SK-N-MC (cell line): ENCODE measurements around the gene KRTAP22-1.

Experiments
- DNase-seq: peaks from one replicate; pipeline ENCODE4 v3.0.0-alpha.2; 2011; ENCODE audit warnings: low read depth, low spot score
- H3K27ac ChIP-seq: fragments of 200-600 bp; sonication (generic); 2 replicates; pipeline ENCODE4 v1.5.1; 2016; ENCODE audit warnings: mixed run types
- H3K36me3 ChIP-seq: fragments of 200-600 bp; sonication (generic); 2 replicates; pipeline ENCODE4 v1.6.1; 2017; ENCODE audit warnings: antibody characterized with exemption, low read length, mixed read lengths; ENCODE audit not compliant: insufficient read depth
- H3K4me3 ChIP-seq: fragments of 200-600 bp; sonication (generic); 2 replicates; pipeline ENCODE4 v1.5.1; 2016
- H3K9ac ChIP-seq: fragments of 200-600 bp; sonication (generic); 2 replicates; pipeline ENCODE4 v1.8.0; 2017; ENCODE audit warnings: mixed run types, mixed read lengths; ENCODE audit not compliant: insufficient read length
- H3K9me3 ChIP-seq: fragments of 200-600 bp; sonication (generic); 2 replicates; pipeline ENCODE4 v1.6.1; 2017; ENCODE audit warnings: low read depth, mild to moderate bottlenecking, antibody characterized with exemption, low read length, moderate library complexity, mixed read lengths
- EZH2 ChIP-seq: fragments of 200-600 bp; sonication (generic); IDR thresholded peaks from one replicate; pipeline ENCODE4 v1.6.1; 2017; ENCODE audit warnings: antibody characterized with exemption
- FOXP2 ChIP-seq: optimal IDR thresholded peaks from 2 replicates; pipeline ENCODE3; 2011; ENCODE audit warnings: mild to moderate bottlenecking, moderate library complexity; ENCODE audit not compliant: insufficient read depth; ENCODE audit errors: extremely low read length, control extremely low read depth
- POLR2AphosphoS5 ChIP-seq: IDR thresholded peaks from 2 replicates; pipeline ENCODE4 v1.6.1; 2012; ENCODE audit warnings: mild to moderate bottlenecking, low read depth, low read length, borderline replicate concordance

KRTAP22-1 gene

DNA sequence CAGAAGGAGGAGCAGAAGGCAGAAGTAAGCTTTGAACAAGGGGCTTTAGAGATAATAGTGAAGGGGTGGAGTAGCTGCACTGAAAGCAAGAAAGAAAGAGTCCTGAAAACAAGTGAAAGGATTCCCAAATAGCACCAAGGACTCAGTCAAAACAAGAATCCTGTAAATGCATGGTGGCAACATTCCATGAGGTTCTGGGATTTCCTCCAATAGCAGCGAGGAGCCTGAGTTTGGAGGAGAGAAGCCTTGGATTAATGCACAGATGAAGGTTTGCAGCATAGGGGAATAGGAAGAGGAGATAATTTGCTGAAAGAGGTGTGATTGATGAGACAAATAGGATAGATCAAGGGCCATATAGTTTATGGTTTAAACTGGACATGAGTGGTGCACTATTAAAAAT is 21.5 kb upstream of the KRTAP22-1 start:
- H3K9me3 ChIP-seq, result no peaks in the 10 kb centered on the region
- no peak overlapping the region for H3K9ac ChIP-seq
- H3K36me3 ChIP-seq, result no peaks in the 10 kb centered on the region
- TF ChIP-seq POLR2AphosphoS5, result no peak
- no peak for TF ChIP-seq EZH2
- TF ChIP-seq FOXP2, result no peak
- DNase-seq, result no peak
- H3K4me3 ChIP-seq, result no peak overlapping the region
- H3K27ac ChIP-seq, result no peak overlapping the region

GRCh38 chr21:30580132-30580531 is 20.8 kb upstream of the KRTAP22-1 start:
- no peak overlapping the region for H3K27ac ChIP-seq
- H3K9me3 ChIP-seq, result no peaks in the 10 kb centered on the region
- H3K4me3 ChIP-seq, result no peak overlapping the region
- TF ChIP-seq FOXP2 (no peak), POLR2AphosphoS5 (no peak), EZH2 (no peak)
- H3K36me3 ChIP-seq, result no peaks in the 10 kb centered on the region
- DNase-seq, result no peak
- no peak overlapping the region for H3K9ac ChIP-seq

GRCh38 chr21:30582870-30583269 is 18.0 kb upstream of the KRTAP22-1 start:
- Histone ChIP-seq H3K27ac (no peak overlapping the region), H3K9ac (no peak overlapping the region), H3K9me3 (no peaks in the 10 kb centered on the region), H3K36me3 (no peaks in the 10 kb centered on the region), H3K4me3 (no peak overlapping the region)
- no peak for DNase-seq
- TF ChIP-seq POLR2AphosphoS5 (no peak), EZH2 (no peak), FOXP2 (no peak)

GRCh38 chr21:30590297-30590696 is 10.6 kb upstream of the KRTAP22-1 start, which contains the start of gene KRTAP22-2:
KRTAP22-2 (minus strand) TSS chr21:30590397.
- TF ChIP-seq FOXP2 (no peak), EZH2 (no peak), POLR2AphosphoS5 (no peak)
- H3K27ac ChIP-seq, result no peak within 1 kb of the TSS
- H3K9ac ChIP-seq, result no peak within 1 kb of the TSS

DNA sequence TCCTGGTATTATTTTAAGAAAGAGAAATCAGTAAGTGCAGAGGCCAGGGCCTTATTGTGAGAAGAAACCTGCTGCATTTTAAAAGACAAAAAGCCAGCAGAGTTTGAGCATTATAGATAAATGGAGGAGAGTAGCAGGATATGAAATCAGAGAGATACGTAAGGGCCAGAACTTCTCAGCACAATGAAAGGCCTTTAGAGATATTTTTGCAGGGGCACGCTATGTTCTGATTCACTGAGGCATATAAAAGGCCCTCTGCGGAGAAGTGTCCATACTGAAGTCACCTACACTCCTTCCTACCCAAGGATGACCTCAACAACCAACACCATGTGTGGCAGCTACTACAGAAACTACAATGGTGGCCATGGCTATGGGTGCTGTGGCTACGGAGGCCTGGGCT is 8.7 kb upstream of the KRTAP22-1 start, which contains the start of gene KRTAP6-3:
TSS of gene KRTAP6-3 (plus strand) at position 301 of the 400 bp plus-strand sequence. CDS start at position 307, 6 bp downstream.
- no peak for DNase-seq
- H3K4me3 ChIP-seq, result no peak within 1 kb of the TSS
- no peaks in the 10 kb centered on the region for H3K9me3 ChIP-seq
- TF ChIP-seq POLR2AphosphoS5 (no peak), FOXP2 (no peak), EZH2 (no peak)
- no peak within 1 kb of the TSS for H3K9ac ChIP-seq
- H3K27ac ChIP-seq, result no peak within 1 kb of the TSS
- no peaks in the 10 kb centered on the region for H3K36me3 ChIP-seq

More at GRCh38 chr21:30590297-30590696, 10.6 kb upstream of the KRTAP22-1 start, which contains the start of gene KRTAP22-2:
- H3K36me3 ChIP-seq, result no peaks in the 10 kb centered on the region
- no peak for DNase-seq
- no peak within 1 kb of the TSS for H3K4me3 ChIP-seq
- H3K9me3 ChIP-seq, result no peaks in the 10 kb centered on the region

GRCh38 chr21:30598802-30599201 is 2.1 kb upstream of the KRTAP22-1 start, which contains the start of gene KRTAP6-2:
KRTAP6-2 (minus strand) TSS chr21:30598902; CDS start chr21:30598874, 28 bp downstream.
- DNase-seq, result no peak
- TF ChIP-seq POLR2AphosphoS5 (no peak), EZH2 (no peak)
- H3K4me3 ChIP-seq, result no peak within 1 kb of the TSS
- no peak within 1 kb of the TSS for H3K27ac ChIP-seq
- no peaks in the 10 kb centered on the region for H3K9me3 ChIP-seq
- no peak within 1 kb of the TSS for H3K9ac ChIP-seq
- no peaks in the 10 kb centered on the region for H3K36me3 ChIP-seq

DNA sequence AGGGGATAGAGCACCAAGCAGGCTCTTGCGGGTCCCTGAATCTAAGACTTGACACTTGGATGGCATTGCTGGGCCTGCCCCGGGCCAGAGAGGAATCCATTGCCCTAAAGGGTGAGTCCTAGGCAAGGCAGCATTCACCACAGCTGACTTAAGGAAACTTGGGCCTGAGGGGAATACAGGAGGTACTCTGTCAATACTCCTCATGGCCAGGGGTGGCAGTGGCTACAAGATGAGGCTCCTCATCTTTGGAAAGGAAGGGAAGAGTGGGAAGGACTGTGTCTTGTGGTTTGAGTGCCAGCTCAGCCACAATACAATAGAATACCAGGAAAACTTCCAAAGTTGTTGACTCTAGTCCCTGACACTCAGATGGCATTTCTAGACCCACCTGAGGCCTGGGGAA is 5.1 kb downstream of the KRTAP22-1 start:
- no peak overlapping the region for H3K9ac ChIP-seq
- H3K4me3 ChIP-seq, result no peak overlapping the region
- no peak for DNase-seq
- H3K27ac ChIP-seq, result no peak overlapping the region
- TF ChIP-seq POLR2AphosphoS5 (no peak), FOXP2 (no peak)
- no peaks in the 10 kb centered on the region for H3K9me3 ChIP-seq
- H3K36me3 ChIP-seq, result no peaks in the 10 kb centered on the region

- no peaks in the 10 kb centered on the region for H3K9me3 ChIP-seq
- no peak overlapping the region for H3K9ac ChIP-seq
- no peak overlapping the region for H3K27ac ChIP-seq
- no peaks in the 10 kb centered on the region for H3K36me3 ChIP-seq
- no peak for TF ChIP-seq FOXP2
- no peak for TF ChIP-seq EZH2
- no peak for TF ChIP-seq POLR2AphosphoS5
- DNase-seq, result no peak
- no peak overlapping the region for H3K4me3 ChIP-seq
Observed at GRCh38 chr21:30612132-30612531, 11.2 kb downstream of the KRTAP22-1 start.

DNA sequence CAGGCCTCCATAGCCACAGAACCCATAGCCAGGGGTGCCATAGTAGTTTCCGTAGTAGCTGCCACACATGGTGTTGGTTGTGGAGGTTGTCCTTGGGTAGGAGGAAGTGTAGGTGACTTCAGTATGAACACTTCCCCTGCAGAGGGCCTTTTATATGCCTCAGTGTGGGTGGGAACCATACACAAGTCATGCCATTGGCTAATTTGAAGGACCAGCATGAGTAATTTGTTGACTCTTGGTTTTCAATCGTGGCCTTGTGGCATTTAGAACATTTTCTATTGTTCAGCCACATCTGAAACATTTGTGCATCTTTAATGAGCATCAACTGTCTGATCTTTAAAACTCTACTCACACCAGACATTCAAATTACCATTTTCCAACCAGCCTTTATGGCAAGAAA is 12.9 kb downstream of the KRTAP22-1 start, which contains the start of gene KRTAP6-1:
TSS of gene KRTAP6-1 (minus strand) at position 95 of the 400 bp plus-strand sequence. CDS start at position 69, 26 bp downstream.
- H3K4me3 ChIP-seq, result no peak within 1 kb of the TSS
- no peak within 1 kb of the TSS for H3K9ac ChIP-seq
- DNase-seq, result no peak
- H3K36me3 ChIP-seq, result no peaks in the 10 kb centered on the region
- TF ChIP-seq EZH2 (no peak), FOXP2 (no peak), POLR2AphosphoS5 (no peak)
- H3K9me3 ChIP-seq, result no peaks in the 10 kb centered on the region
- H3K27ac ChIP-seq, result no peak within 1 kb of the TSS
